NCI-H460 (cell line): ENCODE results near the gene SHF. TPM values are rescaled to one million over a fixed set of nuclear protein-coding genes. Genes with fewer than 3 reads are reported as not detected.

Source experiments
- DNase-seq: peaks from one replicate; pipeline ENCODE4 v3.0.0-alpha.2; 2016; ENCODE audit warnings: low read depth; ENCODE audit errors: extremely low read depth
- total RNA-seq: library from RNA; depleted of rRNA; stranded (reverse); fragments of >200 nt; shearing (Covaris generic); gene quantifications from 2 replicates; pipeline ENCODE4 v1.2.3, GENCODE V29; 2014

Gene SHF
- total RNA-seq, 1 experiment from 2014 or later: 1.4 TPM

DNA sequence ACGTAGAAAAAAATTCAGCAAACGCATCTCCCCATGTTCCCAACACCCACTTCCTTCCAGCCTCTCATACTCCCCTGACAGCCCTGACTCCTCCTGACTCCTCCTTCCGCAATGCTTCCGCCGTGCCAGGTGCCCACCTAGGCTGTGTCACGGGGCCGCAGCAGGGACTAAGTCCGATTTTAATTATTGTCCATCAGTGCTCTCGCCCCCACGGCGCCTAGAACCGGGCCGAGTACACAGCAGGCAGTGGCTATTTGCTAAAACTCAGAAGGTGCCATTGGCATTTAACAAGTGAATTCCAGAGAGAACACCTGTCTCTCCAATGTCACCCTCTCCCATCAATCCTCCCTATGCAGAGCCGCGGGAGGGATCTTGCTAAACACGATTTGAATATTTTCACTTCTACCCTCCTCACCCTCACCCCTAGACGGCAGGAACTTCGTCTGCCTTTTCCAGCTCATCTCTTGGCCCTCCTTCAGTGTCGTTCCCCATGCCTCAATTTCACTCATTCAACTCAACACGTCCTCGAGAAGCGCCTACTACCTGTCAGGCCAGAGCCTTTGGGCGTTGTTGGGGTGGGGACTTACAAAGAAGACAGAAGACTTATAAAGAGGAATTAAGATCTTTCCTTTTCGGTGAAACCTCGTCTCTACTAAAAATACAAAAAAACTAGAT, 11.5 kb upstream of the SHF start:
- DNase-seq: peak; percentile 15

DNA sequence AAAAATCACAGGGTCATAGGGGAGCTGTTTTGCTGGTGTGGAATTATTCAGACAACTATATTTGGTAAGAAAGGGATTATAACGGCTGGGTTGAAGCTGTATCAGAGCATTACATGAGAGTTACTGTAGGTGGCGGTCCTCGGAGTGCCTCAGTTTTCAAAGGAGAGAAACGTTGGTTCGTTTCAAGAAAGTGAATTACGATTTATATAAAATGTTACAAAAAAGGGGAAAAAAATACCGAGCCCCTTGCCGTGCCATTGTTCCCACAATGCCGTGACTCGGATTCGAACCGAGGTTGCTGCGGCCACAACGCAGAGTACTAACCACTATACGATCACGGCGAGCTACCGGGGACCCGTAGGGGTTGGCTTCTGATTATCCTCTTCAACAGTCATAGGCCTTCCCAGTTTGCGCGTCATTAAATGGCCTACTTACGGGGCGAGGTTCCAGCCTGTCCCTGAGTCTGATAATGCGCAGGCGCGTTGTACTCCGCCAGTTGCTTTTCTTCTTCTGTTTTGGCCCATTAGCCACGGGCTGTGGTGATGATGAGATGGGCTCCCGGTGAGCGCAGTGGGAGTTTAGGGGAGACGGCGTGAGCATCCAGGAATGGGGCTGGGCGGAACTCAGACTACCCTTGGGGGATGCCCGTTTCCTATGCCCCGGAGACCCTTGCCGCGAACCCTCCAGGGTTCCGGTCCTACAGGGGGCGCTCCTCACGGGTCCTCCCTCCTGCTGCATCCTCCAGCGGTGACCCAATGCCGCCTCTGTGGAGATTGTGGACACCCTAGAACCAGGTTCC, 10.8 kb upstream of the SHF start:
- DNase-seq: peak; percentile 95

DNA sequence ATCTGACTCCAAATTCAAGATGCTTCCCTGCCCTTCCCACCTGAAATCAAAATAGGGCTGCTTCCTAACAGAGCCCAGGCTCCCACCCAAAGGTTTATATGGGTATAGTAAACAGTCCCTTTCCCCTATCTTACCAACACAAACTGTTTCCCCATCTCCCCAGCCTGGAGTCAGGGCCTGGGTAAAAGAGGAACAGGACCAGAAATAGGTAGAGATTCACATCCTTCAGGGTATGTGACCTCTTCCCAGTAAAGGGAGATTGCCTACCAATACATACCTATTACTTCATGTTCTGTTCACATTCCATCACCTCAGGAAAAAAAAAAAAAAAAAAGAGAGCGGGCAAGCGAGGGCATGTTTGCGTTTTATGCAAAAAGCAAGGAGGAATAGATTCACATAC, 9.7 kb upstream of the SHF start:
- no peak for DNase-seq

DNA sequence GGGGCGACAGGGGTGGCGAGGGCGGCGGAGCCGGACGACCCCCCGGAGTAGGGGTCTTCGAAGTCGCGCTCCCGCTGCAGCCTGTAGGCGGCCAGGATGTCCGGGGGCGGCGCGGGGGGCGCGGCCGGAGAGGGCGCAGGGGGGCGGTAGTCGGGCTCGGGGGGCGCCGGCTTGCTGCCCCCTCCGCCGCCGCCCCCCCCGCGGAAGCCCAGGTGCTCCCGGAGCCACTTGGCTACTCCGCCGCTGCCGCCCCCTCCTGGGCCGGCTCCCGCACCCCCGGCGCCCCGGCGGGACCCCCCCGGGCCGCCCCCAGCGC, 230 bp downstream of the SHF start:
- no peak for DNase-seq

DNA sequence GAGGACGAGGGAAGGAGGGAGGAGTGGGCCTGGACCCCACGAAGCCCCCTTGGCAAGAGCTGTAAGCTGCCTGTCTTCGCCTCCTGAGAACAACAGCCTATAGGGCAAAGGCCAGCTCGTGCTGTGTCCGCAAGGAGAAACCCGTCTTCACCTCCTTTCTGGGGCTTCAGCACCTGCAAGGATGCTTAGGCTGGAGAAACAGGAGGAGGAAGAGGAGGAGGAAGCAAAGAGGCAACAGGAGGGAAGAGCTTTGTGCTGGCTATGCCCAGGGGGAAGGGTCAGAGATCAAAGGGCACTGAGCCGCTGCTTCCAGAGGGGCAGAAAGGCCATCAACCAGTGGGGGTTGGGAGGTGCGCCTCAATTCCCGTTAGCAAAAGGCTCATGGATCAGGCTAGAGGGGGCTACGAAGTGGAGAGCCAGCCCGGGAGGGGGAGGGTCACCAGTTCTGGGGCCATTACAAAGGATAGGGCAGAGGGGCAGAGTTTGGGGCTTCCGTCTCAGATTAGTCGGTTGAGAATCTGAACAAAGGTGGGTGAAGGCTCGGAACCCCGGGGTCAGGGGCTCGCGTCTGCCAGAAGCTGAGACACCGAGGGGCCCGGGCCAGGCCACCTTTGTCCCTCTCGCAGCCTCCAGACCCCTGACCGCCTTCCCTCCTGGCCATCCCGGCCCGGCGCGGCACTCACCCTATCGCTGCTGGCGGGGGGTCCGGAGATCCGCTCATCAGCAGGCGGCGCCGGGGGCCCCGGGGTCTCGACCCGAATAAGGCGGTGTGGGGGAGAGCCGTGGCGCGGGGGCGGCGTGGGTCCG, 792 bp downstream of the SHF start:
- no peak for DNase-seq

DNA sequence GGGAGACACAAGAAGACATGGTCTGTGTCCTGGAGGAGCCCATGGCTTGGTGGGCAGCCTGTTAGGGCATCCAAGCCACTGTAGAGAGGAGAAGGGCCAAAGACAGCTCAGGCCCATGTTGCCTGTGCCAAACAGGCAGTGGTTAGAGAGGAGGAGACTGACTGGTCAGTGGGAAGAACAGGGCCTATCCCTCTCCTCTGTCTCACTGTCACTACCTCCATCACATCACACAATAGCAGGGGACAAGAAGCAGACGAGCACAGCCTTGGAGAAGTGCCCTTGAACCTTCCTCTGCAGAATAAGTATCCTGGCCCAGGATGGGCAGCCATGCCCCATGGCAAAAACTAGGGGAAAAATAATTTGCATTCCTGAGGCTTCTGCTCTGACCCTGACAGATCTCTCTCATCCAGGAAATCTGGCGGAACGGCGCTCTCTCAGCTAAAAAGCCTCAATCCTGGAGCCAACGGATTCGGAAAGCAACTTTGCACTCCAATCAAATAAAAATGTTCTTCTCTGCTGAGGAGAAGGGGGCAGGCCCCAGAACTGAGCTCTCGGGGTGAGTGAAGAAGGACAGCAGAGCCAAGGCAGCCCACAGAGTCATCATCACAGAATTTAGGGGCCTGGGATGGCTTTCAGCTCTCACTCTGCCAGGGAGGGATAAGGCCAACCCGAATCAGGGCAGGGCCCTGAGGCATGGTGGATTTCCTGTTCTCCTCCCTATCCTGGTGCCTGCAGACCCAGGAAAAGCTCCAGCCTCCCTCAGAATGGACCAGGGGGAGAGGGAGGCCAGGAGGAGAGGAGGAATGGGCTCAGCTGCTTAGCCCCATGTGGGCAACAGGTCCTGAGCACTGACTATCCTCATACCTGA, 1.6 kb downstream of the SHF start:
- DNase-seq: no peak

DNA sequence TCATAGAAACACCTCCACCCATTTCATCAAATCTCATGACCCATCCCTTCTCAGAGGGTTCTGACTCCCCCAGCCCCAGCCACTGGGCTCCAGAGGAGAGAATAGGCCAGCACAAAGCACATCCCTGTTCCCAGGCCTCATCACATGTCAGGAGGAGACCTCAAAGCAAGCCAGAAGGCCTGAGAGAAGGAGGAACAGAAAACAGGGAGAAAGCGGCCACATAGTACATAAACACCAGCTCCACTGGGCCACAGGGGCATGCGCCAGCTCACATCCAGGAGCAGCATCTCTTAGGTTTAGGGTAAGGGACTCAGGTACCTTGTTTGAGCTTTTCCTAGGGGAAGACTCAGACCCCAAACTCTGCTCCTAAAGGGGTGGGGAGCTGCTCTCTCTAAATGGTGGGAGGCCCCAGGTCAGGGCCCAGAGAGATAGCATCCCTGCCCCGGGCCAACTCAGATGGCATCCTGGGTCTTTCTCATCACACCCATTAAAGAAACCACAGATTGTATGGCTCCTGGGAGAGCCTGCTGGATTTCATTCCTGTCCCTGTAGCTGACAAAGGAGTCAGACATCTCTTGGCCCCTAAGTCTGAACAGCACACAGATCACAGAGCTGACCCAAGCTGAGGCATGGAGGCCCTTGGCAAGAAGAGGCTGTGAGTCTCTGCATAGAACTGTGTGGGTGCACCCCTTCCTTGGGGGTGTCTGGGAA, 2.5 kb downstream of the SHF start:
- DNase-seq: no peak

DNA sequence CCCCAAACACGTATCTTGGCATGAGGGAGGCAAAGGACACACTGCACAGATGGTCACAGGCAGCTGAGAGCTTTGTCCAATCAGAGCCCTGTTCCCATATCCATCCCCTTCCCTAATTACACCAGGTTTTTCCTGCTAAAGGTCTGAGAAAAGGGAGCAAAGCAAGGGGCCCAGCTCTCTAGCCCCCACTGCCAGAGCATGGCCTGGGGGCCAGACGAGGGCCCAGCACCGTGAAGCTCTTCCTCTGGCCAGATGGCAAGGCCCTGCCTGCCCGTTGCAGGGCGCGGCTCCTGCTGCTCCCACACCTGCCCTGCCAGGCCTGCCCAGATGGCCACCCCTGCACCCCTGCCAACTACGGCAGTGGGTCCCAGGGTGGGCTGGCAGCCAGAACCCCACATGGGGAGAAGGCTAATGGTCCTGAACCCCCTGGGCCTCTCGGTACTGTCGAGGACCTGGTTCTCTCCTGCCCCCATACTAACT, 3.2 kb downstream of the SHF start:
- DNase-seq: no peak

DNA sequence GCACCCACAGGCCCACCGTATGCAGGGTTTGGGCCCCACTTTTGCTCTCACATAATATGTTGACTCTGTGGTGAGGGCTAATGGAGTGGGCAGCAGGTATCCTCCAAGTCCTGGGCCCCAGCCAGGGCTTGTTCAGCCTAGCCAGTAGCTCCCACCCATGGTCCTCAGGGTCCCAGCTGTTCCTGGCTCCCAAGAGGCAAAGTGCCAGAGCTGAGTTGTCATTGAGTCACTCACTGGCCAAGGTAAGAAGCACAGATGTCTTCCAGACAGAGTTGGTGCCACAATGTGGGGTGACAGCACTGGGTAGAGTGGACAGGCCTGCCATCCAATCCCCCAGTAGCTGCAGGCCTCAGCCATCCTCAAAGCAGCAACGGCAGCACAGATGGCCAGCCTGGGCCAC, 4.3 kb downstream of the SHF start:
- DNase-seq: no peak

DNA sequence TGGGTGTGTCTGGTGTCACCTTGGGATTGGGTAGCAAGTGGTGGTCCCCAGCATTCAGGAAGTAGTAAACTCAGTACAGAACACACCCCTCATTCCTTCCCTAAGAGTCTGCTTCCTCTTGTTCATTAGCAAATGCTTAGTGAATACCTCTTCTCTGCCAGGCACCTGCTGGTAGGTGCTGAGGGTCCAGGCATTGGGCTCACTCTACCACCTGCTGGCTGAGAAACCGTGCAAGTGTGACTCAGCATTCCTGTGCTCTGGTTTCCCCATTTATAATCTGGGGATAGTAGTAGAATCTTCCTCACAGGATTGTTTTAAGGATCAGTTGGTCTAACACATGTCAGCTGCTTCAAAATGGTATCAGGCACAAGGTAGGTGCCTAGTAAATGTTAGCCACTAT, 4.8 kb downstream of the SHF start:
- no peak for DNase-seq

DNA sequence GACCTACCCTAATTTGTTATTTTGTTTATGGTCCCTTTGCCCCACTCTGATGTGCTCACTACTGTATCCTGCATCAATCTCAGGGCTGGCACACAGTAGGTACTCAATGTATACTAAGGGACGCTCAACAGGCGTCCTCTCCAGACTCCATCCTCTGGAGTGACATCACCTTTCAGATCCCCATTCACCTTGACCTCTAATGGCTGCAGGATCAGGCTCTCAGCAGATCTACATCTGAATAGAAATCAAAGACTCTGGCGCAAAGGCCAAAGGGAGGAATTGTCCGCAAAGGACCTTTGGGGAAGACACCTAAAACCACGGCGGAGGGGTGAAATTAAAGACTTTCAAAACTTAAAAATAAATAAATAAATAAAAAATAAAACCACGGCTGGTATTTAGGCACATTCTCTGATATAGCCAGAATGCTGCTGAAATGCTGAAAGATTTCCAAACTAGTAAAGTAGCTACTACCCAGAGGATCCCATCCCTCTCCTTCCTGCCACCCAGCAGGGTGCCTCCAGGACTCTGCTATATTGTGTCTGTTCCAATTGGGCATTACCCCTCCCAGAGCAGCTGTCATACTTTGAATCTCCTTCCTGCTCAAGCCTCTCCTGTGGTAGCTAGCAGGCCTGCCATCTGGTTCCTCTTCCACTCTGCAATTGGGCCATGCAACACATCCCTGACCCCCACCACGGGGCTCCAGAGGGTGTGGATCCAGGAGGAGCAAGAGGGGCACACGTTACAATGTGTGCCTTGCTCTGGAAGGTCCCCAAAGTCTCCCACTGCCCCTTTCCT, 6.1 kb downstream of the SHF start:
- DNase-seq: no peak

DNA sequence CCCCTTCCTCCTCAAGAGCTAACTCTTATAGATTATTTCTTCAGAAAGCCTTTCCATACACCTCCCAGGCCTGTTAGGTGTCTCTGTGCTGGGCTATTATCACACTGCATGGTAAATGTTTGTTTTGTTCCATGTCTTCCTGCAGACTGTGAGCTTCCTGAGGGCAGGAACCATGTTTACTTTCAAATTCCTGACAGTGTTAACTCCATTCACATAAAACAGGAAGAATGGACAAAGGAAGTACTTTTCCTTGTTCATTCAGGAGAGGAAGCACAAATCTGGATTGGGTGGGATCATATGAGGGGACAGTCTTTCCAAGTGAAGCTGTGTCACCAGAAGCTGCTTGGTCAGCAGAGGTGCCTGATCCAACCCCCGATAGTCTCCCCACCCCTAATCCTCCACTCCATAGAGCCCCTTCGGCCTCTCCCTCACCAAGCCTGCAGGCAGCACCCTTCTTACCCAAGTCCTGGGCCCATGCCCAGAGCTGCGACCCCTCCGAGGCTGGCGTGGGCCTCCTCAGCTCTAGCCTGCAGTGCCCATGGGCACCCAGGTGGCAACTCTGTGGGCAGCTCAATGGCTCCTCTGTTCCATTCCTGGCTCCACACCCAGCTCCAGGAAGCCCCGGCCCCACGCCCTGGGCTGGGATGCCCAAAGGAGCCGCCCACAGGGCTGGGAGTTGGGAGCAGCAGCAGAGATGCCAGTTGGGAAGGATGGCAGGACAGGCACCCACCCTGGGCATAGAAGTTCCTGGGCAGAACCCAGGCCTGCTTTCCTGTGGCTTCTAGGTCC, 6.9 kb downstream of the SHF start:
- no peak for DNase-seq

DNA sequence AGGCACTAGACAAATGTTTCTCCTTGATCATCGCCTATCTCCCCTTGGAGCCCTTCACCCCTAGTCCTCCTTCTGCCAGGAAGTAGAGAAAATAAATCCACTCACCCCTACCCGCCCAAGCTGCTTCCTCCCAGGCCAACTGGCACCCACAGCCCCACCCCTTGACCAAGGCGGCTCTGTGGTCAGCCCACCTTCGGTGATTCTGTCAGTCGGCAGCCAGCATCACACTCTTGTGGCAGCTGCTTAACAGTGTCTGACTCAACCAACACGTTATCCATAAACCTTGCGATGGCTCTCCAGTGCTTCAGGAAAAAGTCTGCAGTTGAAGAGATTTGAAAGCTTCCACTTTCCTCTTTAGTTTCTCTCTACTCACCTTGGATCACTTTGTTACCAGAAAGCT, 7.6 kb downstream of the SHF start:
- DNase-seq: no peak

DNA sequence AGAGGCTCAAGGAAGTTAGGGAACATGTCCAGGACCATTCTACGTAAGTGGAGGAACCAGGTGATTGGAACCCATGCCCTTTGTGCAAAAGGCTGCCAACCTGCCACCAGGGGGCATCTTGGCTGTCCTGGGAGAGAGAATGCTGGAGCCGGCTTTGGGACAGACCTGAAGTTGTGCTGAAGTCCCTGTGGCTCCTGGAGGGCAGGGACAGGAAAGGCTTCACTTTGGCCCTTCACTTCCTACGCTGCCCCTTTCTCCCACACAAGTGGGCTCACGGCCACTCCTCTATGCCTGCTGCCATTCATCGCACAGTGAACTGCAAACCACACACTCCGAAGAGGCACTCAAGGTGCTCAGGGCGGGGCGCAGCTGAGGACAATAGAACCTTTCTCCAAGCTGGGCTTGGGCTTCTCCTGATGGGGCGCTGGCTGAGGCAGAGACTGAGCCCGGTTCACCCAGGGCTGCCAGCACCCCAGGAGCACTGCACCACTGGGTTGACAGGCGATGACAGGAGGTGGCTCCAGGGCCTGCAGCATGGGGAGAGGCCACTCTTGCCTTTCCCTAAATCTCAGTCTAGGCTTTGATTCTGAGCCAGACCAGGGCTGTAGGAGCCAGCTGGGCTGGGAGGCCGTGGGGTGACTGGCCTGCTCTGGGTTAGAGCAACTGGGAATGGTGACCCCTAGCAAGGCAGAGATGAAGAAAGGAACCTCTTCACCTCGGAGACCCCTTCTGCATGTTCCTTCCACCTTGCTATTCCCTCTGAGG, 8.4 kb downstream of the SHF start:
- peak; percentile 39 for DNase-seq

DNA sequence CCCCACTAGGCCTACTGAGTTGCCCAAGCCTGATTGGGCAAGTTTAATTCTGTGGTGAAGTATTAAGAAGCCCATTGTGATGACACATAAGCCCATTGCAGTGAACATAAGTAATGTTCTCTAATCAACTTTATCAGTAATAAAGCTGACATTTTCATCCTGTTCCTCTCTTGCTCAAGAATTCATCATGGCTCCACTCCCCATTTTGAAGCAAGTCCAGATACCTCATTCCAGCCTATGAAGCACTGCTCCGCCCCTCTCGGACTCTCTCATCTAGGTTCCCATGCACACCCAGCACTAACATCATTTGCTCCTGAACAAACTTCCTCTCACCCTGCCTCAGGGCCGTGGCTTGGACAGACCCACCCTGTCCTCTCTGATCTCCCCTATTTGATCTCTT, 10.5 kb downstream of the SHF start:
- DNase-seq: no peak

DNA sequence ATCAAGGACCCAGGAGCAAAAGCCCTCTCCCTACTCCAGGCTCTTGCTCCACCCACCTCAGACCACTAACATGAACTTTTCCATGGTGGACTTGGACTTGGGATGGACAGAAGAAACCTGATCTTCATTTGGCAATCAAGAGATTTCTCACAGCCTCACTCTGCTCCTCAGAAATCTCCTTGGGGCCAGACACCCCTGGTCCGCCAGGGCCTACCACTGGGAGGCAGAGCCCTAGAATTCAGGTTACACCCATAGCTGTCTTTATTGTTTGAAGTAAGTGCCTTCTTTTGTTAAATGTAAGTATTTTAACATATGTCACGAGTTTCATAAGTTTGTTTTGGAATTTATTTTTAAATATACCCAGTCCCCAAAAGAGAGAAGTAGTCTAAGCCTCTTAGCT, 13.2 kb downstream of the SHF start:
- DNase-seq: no peak

DNA sequence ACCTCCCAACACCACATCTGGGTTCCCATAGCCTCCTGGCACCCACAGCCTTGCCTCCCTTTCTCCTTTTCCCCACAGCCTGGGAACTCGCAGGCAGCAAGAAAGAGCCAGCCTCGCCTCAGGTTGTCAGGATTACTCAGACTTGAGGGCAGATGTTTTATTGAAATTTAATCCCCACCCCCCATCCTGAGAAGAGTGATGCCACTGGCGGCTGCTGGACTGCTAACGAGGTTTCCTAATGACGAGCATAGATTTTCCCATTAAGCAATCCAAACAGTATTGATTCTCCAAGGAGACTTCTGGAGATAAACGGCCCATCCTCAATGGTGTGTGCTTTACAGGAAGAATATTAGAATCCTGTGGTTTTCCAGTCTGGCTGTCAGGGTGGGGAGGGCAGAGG, 13.7 kb downstream of the SHF start:
- no peak for DNase-seq

DNA sequence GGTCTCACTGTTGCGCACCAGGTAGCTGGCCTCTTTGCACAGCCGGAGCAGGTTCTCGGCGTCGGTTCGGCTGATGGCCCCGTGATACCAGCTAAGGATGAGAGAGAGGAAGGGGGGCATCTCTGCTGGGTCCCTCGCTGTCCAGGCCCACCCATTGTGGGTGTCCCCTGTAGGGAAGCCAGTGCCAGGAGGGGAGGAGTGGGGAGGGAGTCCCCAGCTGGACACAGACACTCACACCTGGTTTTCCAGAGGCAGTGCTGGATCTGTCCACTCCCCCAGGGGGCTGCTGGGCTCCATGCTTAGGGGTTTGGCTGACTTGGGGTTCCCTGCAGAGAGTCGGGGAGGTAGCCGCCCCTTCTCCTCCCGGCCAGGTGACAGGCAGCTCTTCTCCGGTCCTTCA, 15.9 kb downstream of the SHF start:
- no peak for DNase-seq
